ENCODE measurements around the gene PRR12.

GRCh38 chr19:49601482-49602038, 10.6 kb downstream of the PRR12 start:
- TF ChIP-seq CTCF (IDR thresholded peaks at IDR 0.05) (no peak), POLR2A (IDR thresholded peaks at IDR 0.05) (no peak)
